GM10266 (cell line): ENCODE measurements around the gene KCNIP1.

Source experiments
- DNase-seq: peaks from one replicate; pipeline ENCODE4 v3.0.0; 2012; ENCODE audit errors: extremely low spot score
- TF ChIP-seq, protein P1 (sequence below): IDR thresholded peaks from 2 replicates; pipeline ENCODE4 v1.5.1; 2012; ENCODE audit warnings: mild to moderate bottlenecking, low read depth; ENCODE audit not compliant: control insufficient read depth, insufficient read depth; ENCODE audit errors: missing control alignments

The KCNIP1 gene

GRCh38 chr5:170553218-170553617, 49.4 kb downstream of the KCNIP1 start:
- no peak for DNase-seq
- TF ChIP-seq, protein P1, sequence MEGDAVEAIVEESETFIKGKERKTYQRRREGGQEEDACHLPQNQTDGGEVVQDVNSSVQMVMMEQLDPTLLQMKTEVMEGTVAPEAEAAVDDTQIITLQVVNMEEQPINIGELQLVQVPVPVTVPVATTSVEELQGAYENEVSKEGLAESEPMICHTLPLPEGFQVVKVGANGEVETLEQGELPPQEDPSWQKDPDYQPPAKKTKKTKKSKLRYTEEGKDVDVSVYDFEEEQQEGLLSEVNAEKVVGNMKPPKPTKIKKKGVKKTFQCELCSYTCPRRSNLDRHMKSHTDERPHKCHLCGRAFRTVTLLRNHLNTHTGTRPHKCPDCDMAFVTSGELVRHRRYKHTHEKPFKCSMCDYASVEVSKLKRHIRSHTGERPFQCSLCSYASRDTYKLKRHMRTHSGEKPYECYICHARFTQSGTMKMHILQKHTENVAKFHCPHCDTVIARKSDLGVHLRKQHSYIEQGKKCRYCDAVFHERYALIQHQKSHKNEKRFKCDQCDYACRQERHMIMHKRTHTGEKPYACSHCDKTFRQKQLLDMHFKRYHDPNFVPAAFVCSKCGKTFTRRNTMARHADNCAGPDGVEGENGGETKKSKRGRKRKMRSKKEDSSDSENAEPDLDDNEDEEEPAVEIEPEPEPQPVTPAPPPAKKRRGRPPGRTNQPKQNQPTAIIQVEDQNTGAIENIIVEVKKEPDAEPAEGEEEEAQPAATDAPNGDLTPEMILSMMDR, result no peak

GRCh38 chr5:170554521-170555267, 50.9 kb downstream of the KCNIP1 start:
- no peak for DNase-seq
- TF ChIP-seq, protein P1, result no peak

DNA sequence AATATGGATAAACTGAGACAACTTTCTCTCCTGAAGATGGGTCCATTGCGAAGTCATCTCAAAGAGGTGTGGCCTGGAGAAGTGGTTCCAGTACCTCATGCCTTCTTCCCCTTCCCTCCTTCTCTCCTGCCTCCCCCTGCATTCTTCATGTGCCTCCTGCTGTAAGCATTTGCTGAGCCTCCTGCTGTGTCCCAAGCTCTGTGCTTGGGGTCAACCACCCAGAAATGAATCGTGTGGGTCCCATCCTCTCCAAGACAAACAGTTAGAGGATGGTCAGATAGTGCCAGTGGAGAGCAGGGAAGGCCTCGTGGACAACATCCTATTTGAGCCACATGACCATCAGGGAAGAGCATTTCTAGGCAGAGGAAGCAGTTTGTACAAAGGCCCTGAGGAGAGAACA, 53.5 kb downstream of the KCNIP1 start:
- TF ChIP-seq, protein P1, result no peak
- no peak for DNase-seq

GRCh38 chr5:170559296-170559695, 55.5 kb downstream of the KCNIP1 start:
- TF ChIP-seq, protein P1, result no peak

GRCh38 chr5:170560938-170561337, 57.1 kb downstream of the KCNIP1 start:
- no peak for DNase-seq
- TF ChIP-seq, protein P1, result no peak

More at GRCh38 chr5:170559296-170559695, 55.5 kb downstream of the KCNIP1 start:
- DNase-seq, result no peak

- DNase-seq, result no peak
- TF ChIP-seq, protein P1, result no peak
Observed at GRCh38 chr5:170562166-170562874, 58.5 kb downstream of the KCNIP1 start.

GRCh38 chr5:170562875-170563228, 59.0 kb downstream of the KCNIP1 start:
- TF ChIP-seq, protein P1, result no peak
- DNase-seq, result no peak
